Neural cell (in vitro differentiated cells): Measurements from ENCODE around the gene RPRD1B. TPM values are rescaled to one million over a fixed set of nuclear protein-coding genes. Genes with fewer than 3 reads are reported as not detected.

Experiments
- H2AFZ ChIP-seq: fragments of 200-600, 300-800 bp; sonication (generic), shearing (Covaris generic); 2 replicates; pipeline ENCODE4 v1.6.0; 2014; ENCODE audit warnings: low read depth, mild to moderate bottlenecking, antibody characterized with exemption, low read length, moderate library complexity
- H3F3A ChIP-seq: fragments of 200-600 bp; shearing (Covaris generic); 2 replicates; pipeline ENCODE4 v1.6.1; 2016; ENCODE audit warnings: mild to moderate bottlenecking, moderate library complexity, mixed read lengths, antibody characterized with exemption, low read length; ENCODE audit not compliant: insufficient read depth, poor library complexity, severe bottlenecking
- H3K27ac ChIP-seq: fragments of 200-600, 300-800 bp; sonication (generic), shearing (Covaris generic); 2 replicates; pipeline ENCODE4 v1.5.1; 2014; ENCODE audit warnings: mild to moderate bottlenecking, low read length, moderate library complexity
- H3K27me3 ChIP-seq: fragments of 300-800, 200-600 bp; sonication (generic), shearing (Covaris generic); 2 replicates; pipeline ENCODE4 v1.6.0; 2014; ENCODE audit warnings: mild to moderate bottlenecking, low read depth, low read length, moderate library complexity; ENCODE audit not compliant: insufficient read depth
- H3K36me3 ChIP-seq: fragments of 300-800, 200-600 bp; sonication (generic), shearing (Covaris generic); 2 replicates; pipeline ENCODE4 v1.5.1; 2014; ENCODE audit warnings: mild to moderate bottlenecking, antibody characterized with exemption, low read length, moderate library complexity; ENCODE audit not compliant: insufficient read depth
- H3K4me2 ChIP-seq: fragments of 300-800, 200-600 bp; sonication (generic), shearing (Covaris generic); 2 replicates; pipeline ENCODE4 v1.6.0; 2014; ENCODE audit warnings: mild to moderate bottlenecking, low read length
- H3K4me3 ChIP-seq: fragments of 300-800, 200-600 bp; sonication (generic), shearing (Covaris generic); 2 replicates; pipeline ENCODE4 v1.5.1; 2014; ENCODE audit warnings: mild to moderate bottlenecking, low read length, moderate library complexity
- H3K79me2 ChIP-seq: fragments of 200-600 bp; shearing (Covaris generic); replicated peaks from 2 replicates; pipeline ENCODE4 v1.6.0; 2014; ENCODE audit warnings: mild to moderate bottlenecking, low read length, moderate library complexity; ENCODE audit not compliant: insufficient read depth
- H3K9ac ChIP-seq: fragments of 300-800, 200-600 bp; sonication (generic), shearing (Covaris generic); 2 replicates; pipeline ENCODE4 v1.6.1; 2016; ENCODE audit warnings: mild to moderate bottlenecking, low read length, mixed read lengths
- H3K9me2 ChIP-seq: fragments of 200-600 bp; shearing (Covaris generic); 2 replicates; pipeline ENCODE4 v1.6.1; 2016; ENCODE audit warnings: mild to moderate bottlenecking, low read length, mixed read lengths; ENCODE audit not compliant: insufficient read depth
- H3K9me3 ChIP-seq: fragments of 200-600, 300-800 bp; sonication (generic), shearing (Covaris generic); 2 replicates; pipeline ENCODE4 v1.6.1; 2016; ENCODE audit warnings: mild to moderate bottlenecking, mixed run types, low read length, moderate library complexity, mixed read lengths
- H4K20me1 ChIP-seq: fragments of 200-600 bp; shearing (Covaris generic); 2 replicates; pipeline ENCODE4 v1.6.1; 2016; ENCODE audit warnings: mild to moderate bottlenecking, mixed run types; ENCODE audit not compliant: insufficient read depth
- EP300 ChIP-seq: fragments of 450-650 bp; conservative IDR thresholded peaks from 2 replicates; pipeline ENCODE4 v1.6.1; 2014; ENCODE audit warnings: antibody characterized with exemption, mild to moderate bottlenecking, moderate library complexity; ENCODE audit not compliant: poor library complexity, severe bottlenecking
- EZH2 ChIP-seq: fragments of 200-600, 300-800 bp; shearing (Covaris generic), sonication (generic); IDR thresholded peaks from 2 replicates; pipeline ENCODE4 v1.6.1; 2014; ENCODE audit warnings: antibody characterized with exemption, low read length, borderline replicate concordance, mild to moderate bottlenecking; ENCODE audit not compliant: insufficient read depth, poor library complexity, severe bottlenecking
- MXI1 ChIP-seq: fragments of 450-650 bp; conservative IDR thresholded peaks from 2 replicates; pipeline ENCODE4 v1.6.1; 2014; ENCODE audit warnings: antibody characterized with exemption, mild to moderate bottlenecking; ENCODE audit not compliant: poor library complexity, severe bottlenecking
- POLR2AphosphoS5 ChIP-seq: IDR thresholded peaks from 2 replicates; pipeline ENCODE4 v1.6.1; 2012
- RAD21 ChIP-seq: fragments of 450-650 bp; conservative IDR thresholded peaks from 2 replicates; pipeline ENCODE4 v1.6.1; 2014; ENCODE audit warnings: antibody characterized with exemption, mild to moderate bottlenecking, moderate library complexity
- SMC3 ChIP-seq: fragments of 450-650 bp; conservative IDR thresholded peaks from 2 replicates; pipeline ENCODE4 v1.6.1; 2014; ENCODE audit warnings: antibody characterized with exemption, mild to moderate bottlenecking, moderate library complexity; ENCODE audit not compliant: poor library complexity
- TAF1 ChIP-seq: IDR thresholded peaks from 2 replicates; pipeline ENCODE4 v1.6.1; 2012; ENCODE audit warnings: low read depth
- polyA plus RNA-seq: library from polyadenylated mRNA; depleted of rRNA; stranded (reverse); fragments of >200 nt; gene quantifications from 2 replicates; pipeline ENCODE4 v1.2.3, GENCODE V29; 2014
- TF ChIP-seq, protein P1 (sequence below): fragments of 450-650 bp; IDR thresholded peaks from 2 replicates; pipeline ENCODE4 v1.5.1; 2014; ENCODE audit warnings: antibody characterized with exemption, mild to moderate bottlenecking, moderate library complexity; ENCODE audit not compliant: poor library complexity, severe bottlenecking
- TF ChIP-seq, protein P2 (sequence below): IDR thresholded peaks from 2 replicates; pipeline ENCODE4 v1.6.1; 2012; ENCODE audit warnings: borderline replicate concordance

Gene RPRD1B
- polyA plus RNA-seq, 1 donor from 2014 or later = 23.4 TPM

- Histone ChIP-seq H3K9me2 (no peaks in the 10 kb centered on the region), H3K4me3 (no peak overlapping the region), H3K36me3 (peaks cover 14% of the 10 kb centered on the region), H3K27ac (no peak overlapping the region), H3K27me3 (no peaks in the 10 kb centered on the region), H2AFZ (no peak overlapping the region), H3K4me2 (no peak overlapping the region), H3K79me2 (peaks cover 25% of the 10 kb centered on the region), H3K9me3 (no peaks in the 10 kb centered on the region), H4K20me1 (no peaks in the 10 kb centered on the region), H3K9ac (no peak overlapping the region), H3F3A (no peaks in the 10 kb centered on the region)
- no peak for TF ChIP-seq TAF1
- TF ChIP-seq EZH2 = no peak
- TF ChIP-seq SMC3 = no peak
- TF ChIP-seq RAD21 = no peak
- TF ChIP-seq POLR2AphosphoS5 = no peak
- TF ChIP-seq, protein P1, sequence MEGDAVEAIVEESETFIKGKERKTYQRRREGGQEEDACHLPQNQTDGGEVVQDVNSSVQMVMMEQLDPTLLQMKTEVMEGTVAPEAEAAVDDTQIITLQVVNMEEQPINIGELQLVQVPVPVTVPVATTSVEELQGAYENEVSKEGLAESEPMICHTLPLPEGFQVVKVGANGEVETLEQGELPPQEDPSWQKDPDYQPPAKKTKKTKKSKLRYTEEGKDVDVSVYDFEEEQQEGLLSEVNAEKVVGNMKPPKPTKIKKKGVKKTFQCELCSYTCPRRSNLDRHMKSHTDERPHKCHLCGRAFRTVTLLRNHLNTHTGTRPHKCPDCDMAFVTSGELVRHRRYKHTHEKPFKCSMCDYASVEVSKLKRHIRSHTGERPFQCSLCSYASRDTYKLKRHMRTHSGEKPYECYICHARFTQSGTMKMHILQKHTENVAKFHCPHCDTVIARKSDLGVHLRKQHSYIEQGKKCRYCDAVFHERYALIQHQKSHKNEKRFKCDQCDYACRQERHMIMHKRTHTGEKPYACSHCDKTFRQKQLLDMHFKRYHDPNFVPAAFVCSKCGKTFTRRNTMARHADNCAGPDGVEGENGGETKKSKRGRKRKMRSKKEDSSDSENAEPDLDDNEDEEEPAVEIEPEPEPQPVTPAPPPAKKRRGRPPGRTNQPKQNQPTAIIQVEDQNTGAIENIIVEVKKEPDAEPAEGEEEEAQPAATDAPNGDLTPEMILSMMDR = no peak
- TF ChIP-seq, protein P2, sequence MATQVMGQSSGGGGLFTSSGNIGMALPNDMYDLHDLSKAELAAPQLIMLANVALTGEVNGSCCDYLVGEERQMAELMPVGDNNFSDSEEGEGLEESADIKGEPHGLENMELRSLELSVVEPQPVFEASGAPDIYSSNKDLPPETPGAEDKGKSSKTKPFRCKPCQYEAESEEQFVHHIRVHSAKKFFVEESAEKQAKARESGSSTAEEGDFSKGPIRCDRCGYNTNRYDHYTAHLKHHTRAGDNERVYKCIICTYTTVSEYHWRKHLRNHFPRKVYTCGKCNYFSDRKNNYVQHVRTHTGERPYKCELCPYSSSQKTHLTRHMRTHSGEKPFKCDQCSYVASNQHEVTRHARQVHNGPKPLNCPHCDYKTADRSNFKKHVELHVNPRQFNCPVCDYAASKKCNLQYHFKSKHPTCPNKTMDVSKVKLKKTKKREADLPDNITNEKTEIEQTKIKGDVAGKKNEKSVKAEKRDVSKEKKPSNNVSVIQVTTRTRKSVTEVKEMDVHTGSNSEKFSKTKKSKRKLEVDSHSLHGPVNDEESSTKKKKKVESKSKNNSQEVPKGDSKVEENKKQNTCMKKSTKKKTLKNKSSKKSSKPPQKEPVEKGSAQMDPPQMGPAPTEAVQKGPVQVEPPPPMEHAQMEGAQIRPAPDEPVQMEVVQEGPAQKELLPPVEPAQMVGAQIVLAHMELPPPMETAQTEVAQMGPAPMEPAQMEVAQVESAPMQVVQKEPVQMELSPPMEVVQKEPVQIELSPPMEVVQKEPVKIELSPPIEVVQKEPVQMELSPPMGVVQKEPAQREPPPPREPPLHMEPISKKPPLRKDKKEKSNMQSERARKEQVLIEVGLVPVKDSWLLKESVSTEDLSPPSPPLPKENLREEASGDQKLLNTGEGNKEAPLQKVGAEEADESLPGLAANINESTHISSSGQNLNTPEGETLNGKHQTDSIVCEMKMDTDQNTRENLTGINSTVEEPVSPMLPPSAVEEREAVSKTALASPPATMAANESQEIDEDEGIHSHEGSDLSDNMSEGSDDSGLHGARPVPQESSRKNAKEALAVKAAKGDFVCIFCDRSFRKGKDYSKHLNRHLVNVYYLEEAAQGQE = no peak
- no peak for TF ChIP-seq MXI1
Measured at GRCh38 chr20:38046572-38046971, 13.0 kb downstream of the RPRD1B start.

- no peaks in the 10 kb centered on the region for H3K9me3 ChIP-seq
- peaks cover 19% of the 10 kb centered on the region for H3K79me2 ChIP-seq
- no peak overlapping the region for H3K9ac ChIP-seq
- H4K20me1 ChIP-seq = no peaks in the 10 kb centered on the region
- H3K27me3 ChIP-seq = no peaks in the 10 kb centered on the region
- no peaks in the 10 kb centered on the region for H3F3A ChIP-seq
- no peak overlapping the region for H3K27ac ChIP-seq
- TF ChIP-seq EZH2 (no peak), TAF1 (no peak), MXI1 (no peak), RAD21 (no peak), SMC3 (no peak), POLR2AphosphoS5 (no peak), EP300 (no peak)
- TF ChIP-seq, protein P2 = no peak
- TF ChIP-seq, protein P1 = no peak
- H2AFZ ChIP-seq = no peak overlapping the region
- no peak overlapping the region for H3K4me2 ChIP-seq
- H3K36me3 ChIP-seq = peaks cover 14% of the 10 kb centered on the region
- H3K9me2 ChIP-seq = no peaks in the 10 kb centered on the region
- no peak overlapping the region for H3K4me3 ChIP-seq
Measured at GRCh38 chr20:38049800-38050199, 16.3 kb downstream of the RPRD1B start.
